Measurements from ENCODE around the gene JUN. TPM values are rescaled to one million over a fixed set of nuclear protein-coding genes. Genes with fewer than 3 reads are reported as not detected.

The JUN gene
- total RNA-seq, 1 experiment from 2014 or later: 15.9 TPM

DNA sequence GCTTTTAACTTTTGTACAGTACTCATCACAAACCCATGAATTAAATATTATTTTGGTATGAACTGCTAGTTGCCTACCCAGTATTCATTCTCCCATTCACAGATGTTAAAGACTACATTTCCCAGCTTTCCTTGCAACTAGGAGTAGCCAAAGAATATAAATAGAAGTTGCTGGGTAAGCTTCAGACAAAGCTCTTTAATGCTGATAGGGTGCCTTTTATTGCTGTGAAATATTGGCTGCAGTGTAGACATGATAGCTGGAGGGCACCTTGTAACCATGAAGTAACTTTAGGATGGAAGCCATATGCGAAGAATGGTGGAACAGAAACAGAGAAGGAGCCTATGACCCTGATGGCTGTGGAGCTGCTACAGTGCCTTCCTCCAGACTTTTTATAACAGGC, 16.7 kb downstream of the JUN start (continued):
- no peak for TF ChIP-seq USF2 (CRISPR knock-in tag; IDR thresholded peaks at IDR 0.05)
- TF ChIP-seq, protein P1, sequence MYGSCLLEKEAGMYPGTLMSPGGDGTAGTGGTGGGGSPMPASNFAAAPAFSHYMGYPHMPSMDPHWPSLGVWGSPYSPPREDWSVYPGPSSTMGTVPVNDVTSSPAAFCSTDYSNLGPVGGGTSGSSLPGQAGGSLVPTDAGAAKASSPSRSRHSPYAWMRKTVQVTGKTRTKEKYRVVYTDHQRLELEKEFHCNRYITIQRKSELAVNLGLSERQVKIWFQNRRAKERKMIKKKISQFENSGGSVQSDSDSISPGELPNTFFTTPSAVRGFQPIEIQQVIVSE (CRISPR knock-in tag; IDR thresholded peaks at IDR 0.05; ENCODE audit: borderline replicate concordance): no peak
- TF ChIP-seq, protein P2, sequence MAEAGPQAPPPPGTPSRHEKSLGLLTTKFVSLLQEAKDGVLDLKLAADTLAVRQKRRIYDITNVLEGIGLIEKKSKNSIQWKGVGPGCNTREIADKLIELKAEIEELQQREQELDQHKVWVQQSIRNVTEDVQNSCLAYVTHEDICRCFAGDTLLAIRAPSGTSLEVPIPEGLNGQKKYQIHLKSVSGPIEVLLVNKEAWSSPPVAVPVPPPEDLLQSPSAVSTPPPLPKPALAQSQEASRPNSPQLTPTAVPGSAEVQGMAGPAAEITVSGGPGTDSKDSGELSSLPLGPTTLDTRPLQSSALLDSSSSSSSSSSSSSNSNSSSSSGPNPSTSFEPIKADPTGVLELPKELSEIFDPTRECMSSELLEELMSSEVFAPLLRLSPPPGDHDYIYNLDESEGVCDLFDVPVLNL (CRISPR knock-in tag; IDR thresholded peaks at IDR 0.05; ENCODE audit: borderline replicate concordance, low read depth): no peak
- TF ChIP-seq PRRX2 (CRISPR knock-in tag; IDR thresholded peaks at IDR 0.05): no peak
- no peak for TF ChIP-seq FOXP1 (CRISPR knock-in tag; IDR thresholded peaks at IDR 0.05; ENCODE audit: borderline replicate concordance)
- TF ChIP-seq ATF2 (CRISPR knock-in tag; IDR thresholded peaks at IDR 0.05; ENCODE audit: borderline replicate concordance, low read depth): no peak
- TF ChIP-seq ZBTB21 (CRISPR knock-in tag; IDR thresholded peaks at IDR 0.05; ENCODE audit: borderline replicate concordance): no peak
- no peak for TF ChIP-seq ZNF416 (CRISPR knock-in tag; IDR thresholded peaks at IDR 0.05)

DNA sequence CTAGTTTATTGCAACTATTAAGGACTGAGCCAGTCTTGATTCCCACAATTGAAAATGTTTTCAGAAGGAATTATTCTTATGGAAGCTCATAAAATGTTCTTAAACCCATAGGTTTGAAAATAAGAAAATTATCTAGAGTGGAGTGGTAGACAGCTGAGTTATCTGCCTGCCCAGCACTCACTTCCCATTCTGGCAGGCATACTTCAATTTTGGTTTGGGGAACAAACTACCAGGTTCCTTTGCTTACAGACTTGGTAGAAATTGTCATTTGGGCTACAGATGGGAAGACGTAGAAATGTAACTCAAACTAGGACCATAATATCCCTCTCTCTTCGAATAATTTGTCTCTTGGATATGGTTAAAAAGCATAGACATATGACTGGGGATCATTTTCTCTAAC, 18.4 kb downstream of the JUN start:
- DNase-seq (ENCODE audit: low spot score) (no peak), ATAC-seq (no peak)
- Mint-ChIP-seq H3K4me1 (peaks cover 18% of the 10 kb centered on the region), H3K4me3 (no peak overlapping the region), H3K9me3 (peaks cover 4% of the 10 kb centered on the region; the same call in 1 of the 2 replicates), H3K36me3 (no peaks in the 10 kb centered on the region), H3K27ac (no peak overlapping the region), H3K27me3 (ENCODE audit: low read depth) (no peaks in the 10 kb centered on the region; the same call in 1 of the 2 replicates)
- POLR2A ChIA-PET: no interaction called here
- CTCF ChIA-PET: no interaction called here
- TF ChIP-seq, protein P3, sequence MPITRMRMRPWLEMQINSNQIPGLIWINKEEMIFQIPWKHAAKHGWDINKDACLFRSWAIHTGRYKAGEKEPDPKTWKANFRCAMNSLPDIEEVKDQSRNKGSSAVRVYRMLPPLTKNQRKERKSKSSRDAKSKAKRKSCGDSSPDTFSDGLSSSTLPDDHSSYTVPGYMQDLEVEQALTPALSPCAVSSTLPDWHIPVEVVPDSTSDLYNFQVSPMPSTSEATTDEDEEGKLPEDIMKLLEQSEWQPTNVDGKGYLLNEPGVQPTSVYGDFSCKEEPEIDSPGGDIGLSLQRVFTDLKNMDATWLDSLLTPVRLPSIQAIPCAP (CRISPR knock-in tag; IDR thresholded peaks at IDR 0.05): no peak
- TF ChIP-seq STAT6 (CRISPR knock-in tag; conservative IDR thresholded peaks at IDR 0.05; ENCODE audit: low read depth): no peak
- TF ChIP-seq GTF2I (CRISPR knock-in tag; conservative IDR thresholded peaks at IDR 0.05): no peak
- no peak for TF ChIP-seq PRRX2 (CRISPR knock-in tag; IDR thresholded peaks at IDR 0.05)
- no peak for TF ChIP-seq ZNF317 (CRISPR knock-in tag; IDR thresholded peaks at IDR 0.05; ENCODE audit: borderline replicate concordance, low read depth)
- no peak for TF ChIP-seq ZNF532 (CRISPR knock-in tag; IDR thresholded peaks at IDR 0.05; ENCODE audit: borderline replicate concordance)
- no peak for TF ChIP-seq NR2C2 (CRISPR knock-in tag; IDR thresholded peaks at IDR 0.05)
- no peak for TF ChIP-seq HMGA2 (CRISPR knock-in tag; IDR thresholded peaks at IDR 0.05)
- TF ChIP-seq ERG (CRISPR knock-in tag; IDR thresholded peaks at IDR 0.05): no peak
- TF ChIP-seq ZNF423 (CRISPR knock-in tag; IDR thresholded peaks at IDR 0.05): no peak
- no peak for TF ChIP-seq FOXJ3 (CRISPR knock-in tag; IDR thresholded peaks at IDR 0.05; ENCODE audit: borderline replicate concordance)
- TF ChIP-seq NFYB (CRISPR knock-in tag; conservative IDR thresholded peaks at IDR 0.05; ENCODE audit: low read depth): no peak
- no peak for TF ChIP-seq ZNF138 (CRISPR knock-in tag; conservative IDR thresholded peaks at IDR 0.05)
- TF ChIP-seq ATF6 (CRISPR knock-in tag; IDR thresholded peaks at IDR 0.05): no peak
